Measurements from ENCODE around the gene SP140. TPM values are rescaled to one million over a fixed set of nuclear protein-coding genes. Genes with fewer than 3 reads are reported as not detected.

Gene SP140
- total RNA-seq, 1 donor from 2014 or later, result 0.11 TPM

- Histone ChIP-seq H3K27ac (no peak overlapping the region), H3K4me3 (no peak overlapping the region), H3K36me3 (peaks cover 9 to 28% of the 10 kb centered on the region in 2 donors), H3K9me3 (no peaks in the 10 kb centered on the region), H3K4me1 (no peaks in the 10 kb centered on the region), H3K27me3 (no peaks in the 10 kb centered on the region)
- intact Hi-C loops (cut with DNase I), result no loop called here
- TF ChIP-seq CTCF (IDR thresholded peaks at IDR 0.05), result no peak
- DNase-seq (ENCODE audit: low spot score in 2 of 2), result no peak
Observed at GRCh38 chr2:230356084-230356483, 130.5 kb downstream of the SP140 start.

GRCh38 chr2:230358305-230358704 lies 132.8 kb downstream of the SP140 start:
- H3K4me3 ChIP-seq, result no peak overlapping the region
- no peaks in the 10 kb centered on the region for H3K27me3 ChIP-seq
- no peak for DNase-seq (ENCODE audit: low spot score in 2 of 2)
- intact Hi-C loops (cut with DNase I), result no loop called here
- no peaks in the 10 kb centered on the region for H3K4me1 ChIP-seq
- H3K27ac ChIP-seq, result no peak overlapping the region
- no peaks in the 10 kb centered on the region for H3K9me3 ChIP-seq
- peaks cover 12 to 46% of the 10 kb centered on the region in 2 donors for H3K36me3 ChIP-seq
- TF ChIP-seq CTCF (IDR thresholded peaks at IDR 0.05), result no peak

GRCh38 chr2:230360028-230360427 lies 134.5 kb downstream of the SP140 start:
- no peak overlapping the region for H3K4me3 ChIP-seq
- H3K4me1 ChIP-seq, result no peaks in the 10 kb centered on the region
- peaks cover 12 to 46% of the 10 kb centered on the region in 2 donors for H3K36me3 ChIP-seq
- DNase-seq (ENCODE audit: low spot score in 2 of 2), result no peak
- intact Hi-C loops (cut with DNase I), result no loop called here
- peaks cover 0 to 4% of the 10 kb centered on the region in 2 donors for H3K9me3 ChIP-seq
- H3K27ac ChIP-seq, result no peak overlapping the region
- no peak for TF ChIP-seq CTCF (IDR thresholded peaks at IDR 0.05)
- no peaks in the 10 kb centered on the region for H3K27me3 ChIP-seq

- H3K9me3 ChIP-seq, result peaks cover 0 to 4% of the 10 kb centered on the region in 2 donors
- no peak overlapping the region for H3K4me3 ChIP-seq
- DNase-seq (ENCODE audit: low spot score in 2 of 2), result no peak
- no peak for TF ChIP-seq CTCF (IDR thresholded peaks at IDR 0.05)
- no peaks in the 10 kb centered on the region for H3K4me1 ChIP-seq
- no peak overlapping the region for H3K27ac ChIP-seq
- no peaks in the 10 kb centered on the region for H3K27me3 ChIP-seq
- intact Hi-C loops (cut with DNase I), result no loop called here
- peaks cover 12 to 46% of the 10 kb centered on the region in 2 donors for H3K36me3 ChIP-seq
Observed at GRCh38 chr2:230362030-230362691, 136.6 kb downstream of the SP140 start.

Other genes with a start within 250 kb of the SP140 start
- gene SLC16A14, start 156.8 kb upstream of the SP140 start, total RNA-seq, result 15.8 TPM
- 25.2 TPM for gene SP110, start 5.8 kb upstream of the SP140 start, total RNA-seq
- 4.0 TPM for gene SP140L, start 101.5 kb downstream of the SP140 start, total RNA-seq
- gene SP100, start 190.5 kb downstream of the SP140 start, total RNA-seq, result 82.0 TPM